ENCODE measurements around the gene SYNRG.

SYNRG gene

GRCh38 chr17:37490638-37491614 lies 118.3 kb downstream of the SYNRG start (continued):
- TF ChIP-seq ZNF449 (tag by site-specific recombination; IDR thresholded peaks at IDR 0.05) (no peak), ZEB2 (tag by site-specific recombination; IDR thresholded peaks at IDR 0.05) (no peak), SALL2 (tag by site-specific recombination; IDR thresholded peaks at IDR 0.05; ENCODE audit: borderline replicate concordance) (no peak), ZFP69B (tag by site-specific recombination; IDR thresholded peaks at IDR 0.05) (peak; percentile 69), ZNF280D (tag by site-specific recombination; IDR thresholded peaks at IDR 0.05) (no peak), ZBTB17 (tag by site-specific recombination; IDR thresholded peaks at IDR 0.05) (peak; percentile 77), PRDM10 (tag by site-specific recombination; IDR thresholded peaks at IDR 0.05) (peak; percentile 48; the same call in 1 of the 2 replicates), ZSCAN30 (tag by site-specific recombination; IDR thresholded peaks at IDR 0.05) (peak; percentile 55; the same call in 1 of the 2 replicates), ZNF16 (tag by site-specific recombination; IDR thresholded peaks at IDR 0.05; ENCODE audit: low read depth) (no peak), KLF7 (tag by site-specific recombination; IDR thresholded peaks at IDR 0.05; ENCODE audit: borderline replicate concordance) (no peak), ZNF623 (tag by site-specific recombination; IDR thresholded peaks at IDR 0.05) (no peak), ZNF792 (tag by site-specific recombination; IDR thresholded peaks at IDR 0.05) (no peak), ZNF366 (tag by site-specific recombination; conservative IDR thresholded peaks at IDR 0.05) (peak; percentile 71), OSR2 (tag by site-specific recombination; IDR thresholded peaks at IDR 0.05) (peak; percentile 30; the same call in 1 of the 2 replicates), TRIM28 (IDR thresholded peaks at IDR 0.05; ENCODE audit: borderline replicate concordance, low read length) (peak; percentile 85; the same call in 1 of the 2 replicates), ZBTB20 (tag by site-specific recombination; IDR thresholded peaks at IDR 0.05) (peak; percentile 72), ZIC2 (tag by site-specific recombination; IDR thresholded peaks at IDR 0.05) (peak; percentile 38; the same call in 1 of the 2 replicates), ZNF26 (tag by site-specific recombination; IDR thresholded peaks at IDR 0.05) (no peak), ATF2 (tag by site-specific recombination; IDR thresholded peaks at IDR 0.05; ENCODE audit: low read depth) (no peak), GLIS1 (tag by site-specific recombination; IDR thresholded peaks at IDR 0.05) (peak; percentile 66), KLF17 (tag by site-specific recombination; IDR thresholded peaks at IDR 0.05) (no peak), KLF8 (tag by site-specific recombination; IDR thresholded peaks at IDR 0.05) (peak; percentile 38; the same call in 1 of the 2 replicates), PRDM1 (tag by site-specific recombination; IDR thresholded peaks at IDR 0.05) (peak; percentile 78), INSM2 (tag by site-specific recombination; IDR thresholded peaks at IDR 0.05) (peak; percentile 72; the same call in 1 of the 2 replicates)
